GM21528 (cell line): ENCODE data around the gene USP47.
A peak's percentile ranks its signal among the peaks of the same experiment; 100 is the strongest.

Experiments
- ATAC-seq: cut with Tn5 transposase; IDR thresholded peaks from one replicate; pipeline ENCODE4 v1.9.1; 2021; ENCODE audit warnings: mild to moderate bottlenecking, moderate library complexity; ENCODE audit not compliant: unreplicated experiment, low FRiP score

The USP47 gene

DNA sequence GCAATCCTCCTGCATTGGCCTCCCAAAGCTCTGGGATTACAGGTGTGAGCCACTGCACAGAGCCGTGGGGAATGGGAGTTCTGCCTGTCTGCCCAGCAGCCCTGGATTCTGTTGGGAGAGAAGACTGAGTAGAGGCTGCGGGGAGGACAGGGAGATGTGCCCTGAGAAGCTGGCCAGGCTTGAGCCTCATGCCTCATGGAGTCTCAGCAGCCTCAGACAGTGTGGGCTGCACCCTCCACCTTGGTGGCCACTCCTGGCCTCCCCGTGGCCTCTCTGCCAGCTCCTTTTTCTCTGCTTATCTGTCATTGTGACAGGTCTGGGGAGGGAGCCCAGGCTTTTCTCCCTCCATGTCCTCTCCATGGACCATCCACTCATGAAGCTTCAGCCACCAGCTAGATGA, 123.4 kb downstream of the USP47 start:
- no peak for ATAC-seq

DNA sequence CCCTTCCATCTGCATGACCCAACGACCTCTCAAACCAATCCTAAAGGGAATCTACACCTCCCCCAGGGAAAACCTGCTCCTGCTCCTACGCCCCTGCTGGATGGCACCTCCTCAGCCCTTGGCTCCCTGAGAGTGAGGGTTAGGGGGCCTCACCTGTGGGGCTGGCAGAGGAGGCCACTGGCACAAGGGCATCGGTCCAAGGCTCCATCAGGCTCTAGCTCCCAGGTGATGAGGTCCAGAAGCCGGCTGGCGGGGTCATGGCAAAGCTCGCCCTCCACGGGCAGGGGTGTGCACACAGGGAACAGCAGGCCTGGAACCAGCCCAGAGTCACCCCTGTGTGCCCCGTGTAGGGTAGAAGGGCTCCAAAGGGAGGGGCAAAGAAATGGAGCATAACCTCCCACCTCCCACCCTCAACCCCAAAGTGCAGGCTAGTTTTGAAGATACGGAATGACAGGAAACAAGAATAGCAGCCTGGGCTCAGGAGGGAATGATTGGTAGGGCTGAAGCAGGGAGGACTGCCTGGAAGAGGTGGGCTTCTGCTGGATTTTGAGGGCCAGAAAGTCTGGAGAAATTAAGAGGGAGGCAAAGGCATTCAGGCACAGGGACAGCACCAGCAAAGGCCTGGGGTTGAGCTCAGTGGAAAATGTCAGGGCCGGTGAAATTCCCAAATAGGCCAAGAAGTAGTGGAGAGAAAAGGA, 124.0 kb downstream of the USP47 start:
- ATAC-seq = no peak

DNA sequence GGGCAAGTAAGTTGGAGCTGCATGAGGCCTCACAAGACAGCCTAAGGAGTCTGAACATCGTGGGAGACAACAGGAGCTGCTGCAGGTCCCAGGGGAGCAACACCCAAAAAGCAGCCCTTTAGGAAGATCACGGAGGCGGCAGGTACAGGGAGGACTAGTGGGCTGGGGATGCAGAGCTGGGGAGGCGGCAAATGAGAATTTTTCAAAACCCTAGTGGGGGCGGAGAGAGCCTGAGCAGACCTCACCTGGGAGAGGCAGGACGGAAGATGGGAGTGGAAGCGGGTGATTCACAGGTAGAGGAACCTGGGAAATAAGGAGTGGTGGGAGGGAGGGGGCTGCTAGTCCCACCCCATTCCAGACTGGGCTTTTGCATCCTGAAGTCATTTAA, 124.6 kb downstream of the USP47 start:
- ATAC-seq = no peak

DNA sequence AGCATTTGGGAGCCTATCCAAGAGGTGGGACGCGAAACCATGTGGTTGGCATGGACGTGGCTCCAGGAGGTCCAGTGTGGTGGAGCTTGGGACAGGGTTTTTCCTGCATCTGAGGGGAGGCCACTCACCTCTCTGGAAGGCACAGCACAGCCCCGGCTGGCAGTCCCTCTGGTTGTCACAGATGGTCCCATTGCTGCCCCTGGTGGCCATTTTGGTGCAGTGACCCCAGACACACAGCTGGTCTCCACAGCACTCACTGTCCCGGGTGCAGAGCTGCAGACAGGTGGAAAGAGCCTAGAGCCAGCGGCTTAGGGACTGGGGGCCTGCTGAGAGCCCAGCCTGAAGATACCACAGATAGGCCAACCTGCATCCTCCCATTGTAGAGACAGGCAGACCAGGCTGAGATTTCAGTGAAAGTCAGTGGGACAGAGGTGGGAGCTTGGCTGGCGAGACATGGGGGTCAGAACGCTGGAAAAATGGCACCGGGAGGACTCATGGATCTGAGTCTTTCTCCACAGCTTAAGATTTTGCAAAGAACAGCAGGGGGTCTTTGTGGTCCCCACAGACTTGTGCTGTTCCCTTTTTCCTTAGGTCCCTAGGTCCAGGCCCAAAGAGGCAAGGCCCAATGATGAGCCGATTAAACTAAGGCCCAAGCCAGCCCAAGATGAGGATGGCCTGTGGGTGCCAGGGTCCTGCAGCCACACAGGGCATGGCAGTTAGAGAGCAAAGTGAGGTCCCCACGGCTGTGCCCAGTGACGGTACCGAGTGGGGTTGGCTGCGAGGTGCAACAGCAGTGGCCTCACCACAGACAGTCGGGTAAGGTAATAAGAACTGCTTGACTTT, 125.3 kb downstream of the USP47 start:
- peak; percentile 92 for ATAC-seq

DNA sequence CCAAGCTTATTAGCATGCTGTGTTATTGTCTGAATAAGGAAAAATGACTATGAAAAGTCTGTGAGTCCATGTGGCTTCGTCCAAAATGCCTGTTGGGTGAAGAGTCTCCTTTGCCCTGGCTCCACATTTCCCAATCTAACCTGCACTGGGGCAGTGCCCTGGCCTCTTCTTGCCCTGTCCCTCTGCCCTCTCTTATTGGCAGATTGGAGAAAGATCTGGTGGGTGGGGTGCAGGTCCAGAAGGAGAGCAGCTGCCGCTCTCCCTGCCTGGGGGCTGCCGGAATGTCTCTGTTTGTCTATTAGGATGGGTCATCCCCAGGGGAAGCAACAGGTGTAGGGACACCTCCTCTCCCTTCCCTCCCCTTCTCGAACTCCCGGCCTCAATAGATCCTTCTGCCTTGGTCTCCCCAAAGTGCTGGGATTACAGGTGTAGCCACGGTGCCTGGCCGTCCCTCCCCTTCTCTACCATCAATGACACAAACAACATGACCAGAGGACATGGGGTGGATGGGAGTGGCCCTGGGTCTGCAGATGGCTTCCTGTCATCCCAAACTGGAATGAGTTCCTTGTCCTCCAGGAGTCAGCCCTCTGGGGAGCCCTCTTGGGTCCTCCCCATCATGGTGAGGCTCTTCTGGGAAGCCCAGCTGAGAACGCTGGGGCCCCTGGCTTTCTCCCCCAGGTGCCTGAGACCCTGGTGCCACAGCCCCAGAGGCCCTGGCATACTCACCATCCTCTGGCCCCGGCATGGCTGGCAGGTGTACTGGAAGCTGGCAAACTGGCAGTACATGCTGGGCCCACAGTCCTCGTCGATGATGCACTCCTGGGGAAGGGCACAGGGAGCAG, 126.1 kb downstream of the USP47 start:
- ATAC-seq = no peak

DNA sequence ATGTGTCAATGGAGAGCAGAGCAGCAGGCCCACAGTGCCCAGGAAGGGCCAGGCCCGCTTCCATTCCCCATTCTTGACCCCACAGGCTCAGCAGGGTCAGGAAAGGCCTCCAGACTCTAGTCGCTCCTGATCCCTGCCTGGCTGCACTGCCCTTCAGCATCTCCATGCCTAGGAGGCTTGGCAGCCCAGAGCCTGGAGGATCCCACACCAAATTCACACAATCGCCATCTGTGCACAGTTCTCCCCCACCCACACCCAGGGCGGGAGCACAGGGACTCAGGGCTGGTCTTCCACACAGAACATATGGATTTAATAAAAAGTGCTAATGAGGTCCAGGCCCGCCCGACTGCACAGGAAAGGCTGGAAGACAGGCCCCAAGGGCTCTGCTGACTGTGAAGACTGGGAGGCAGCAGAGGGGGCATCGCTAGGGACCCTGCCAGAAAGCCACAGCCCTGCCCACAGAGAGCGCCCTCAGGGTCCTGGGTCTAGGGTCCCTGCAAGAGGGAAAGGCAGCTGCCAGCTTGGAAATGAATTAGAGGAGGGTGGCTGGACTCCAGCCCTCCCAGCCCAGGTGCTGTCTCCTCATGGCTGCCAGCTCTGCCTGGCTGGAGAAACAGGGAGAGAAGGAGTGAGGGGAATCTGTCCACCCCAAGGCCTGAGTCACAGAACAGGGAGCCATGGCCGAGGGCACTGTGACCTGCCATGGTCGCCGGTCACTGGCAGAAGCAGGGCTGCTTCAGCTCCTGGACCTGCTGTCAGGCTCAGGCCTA, 126.9 kb downstream of the USP47 start:
- no peak for ATAC-seq

DNA sequence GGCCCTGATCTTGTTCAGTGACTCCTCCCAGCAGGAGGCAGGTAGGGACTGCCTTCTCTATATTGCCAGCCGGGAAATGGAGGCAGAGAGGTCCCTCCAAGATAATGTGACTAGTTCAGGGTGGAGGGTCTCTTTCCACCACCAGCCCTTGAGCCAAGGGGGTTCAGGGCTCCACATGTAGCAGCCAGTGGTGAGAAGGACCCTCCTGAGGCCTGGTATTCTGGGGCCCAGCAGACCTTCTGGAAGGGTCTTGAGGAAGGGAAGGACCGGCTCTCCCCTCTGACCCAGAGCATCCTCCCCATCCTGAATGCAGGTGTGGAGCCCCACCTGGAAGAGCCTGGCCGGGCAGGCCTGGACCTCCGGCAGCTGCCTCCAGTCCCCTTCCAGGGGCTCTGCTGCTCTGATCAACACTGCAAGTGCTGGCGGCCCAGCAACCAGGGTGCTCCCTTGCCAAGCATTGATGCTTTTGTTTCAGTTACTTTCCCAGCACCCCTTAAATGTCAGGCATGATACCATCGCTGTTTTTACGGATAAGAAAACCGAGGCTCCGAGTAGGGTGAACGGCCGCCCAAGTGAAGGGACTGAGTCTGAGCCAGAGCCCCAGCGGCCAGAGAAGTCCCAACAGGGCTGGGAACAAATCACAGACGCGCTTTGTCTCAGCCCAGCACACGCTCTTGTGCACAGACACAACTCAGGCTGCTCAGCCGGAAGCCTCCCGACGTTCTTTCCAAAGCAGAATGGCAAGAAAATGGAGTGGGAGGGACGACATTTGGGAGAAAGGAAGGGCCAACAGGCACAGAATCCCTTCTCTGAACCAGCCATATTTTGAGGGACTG, 127.8 kb downstream of the USP47 start:
- no peak for ATAC-seq

DNA sequence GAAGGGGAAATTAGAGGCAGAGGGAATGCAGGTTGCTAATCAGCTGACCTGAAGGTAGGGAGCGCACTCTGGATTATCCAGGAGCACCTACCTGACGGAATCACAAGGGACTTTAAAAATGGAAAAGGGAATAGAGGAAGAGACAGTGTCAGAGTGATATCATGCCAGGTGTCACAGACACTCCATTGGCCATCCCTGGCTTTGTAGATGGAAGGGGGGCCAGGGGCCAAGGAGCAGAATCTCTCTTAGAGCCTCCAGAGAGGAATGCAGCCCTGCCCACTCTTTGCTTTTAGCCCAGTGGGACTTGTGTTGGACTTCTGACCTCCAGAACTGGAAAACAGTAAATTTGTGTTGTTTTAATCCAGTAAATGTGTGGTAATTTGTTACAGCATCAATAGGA, 128.8 kb downstream of the USP47 start:
- no peak for ATAC-seq

DNA sequence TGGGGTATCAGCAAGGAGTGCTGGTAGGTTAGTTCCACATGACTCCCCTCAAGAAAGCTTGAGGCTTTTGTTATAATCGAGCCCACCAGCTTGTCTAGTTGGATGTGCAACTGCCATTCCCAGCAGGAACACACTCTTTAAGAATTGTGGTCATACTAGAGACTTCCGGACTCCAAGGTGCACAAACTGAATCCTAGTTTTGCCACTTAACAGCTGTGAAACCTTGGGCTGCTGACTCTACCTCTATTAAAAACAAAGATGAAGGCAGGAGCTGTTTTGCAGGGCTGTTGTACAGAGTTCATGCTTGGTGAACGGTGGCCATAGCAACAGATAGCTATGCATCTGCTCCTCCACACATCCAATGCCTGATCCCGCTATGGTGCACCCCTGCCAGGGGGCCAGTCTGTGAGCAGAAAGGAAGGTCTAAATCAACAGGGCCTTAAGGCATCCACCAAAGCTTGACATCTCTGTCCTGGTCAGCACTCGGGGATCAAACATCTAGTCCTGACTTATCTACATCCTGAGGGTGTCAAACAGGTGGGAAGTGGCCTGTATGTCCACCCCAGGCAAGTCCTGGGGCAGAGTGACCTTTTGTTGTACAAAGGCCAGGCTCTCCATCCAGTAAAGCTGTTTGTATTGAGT, 130.3 kb downstream of the USP47 start:
- no peak for ATAC-seq

DNA sequence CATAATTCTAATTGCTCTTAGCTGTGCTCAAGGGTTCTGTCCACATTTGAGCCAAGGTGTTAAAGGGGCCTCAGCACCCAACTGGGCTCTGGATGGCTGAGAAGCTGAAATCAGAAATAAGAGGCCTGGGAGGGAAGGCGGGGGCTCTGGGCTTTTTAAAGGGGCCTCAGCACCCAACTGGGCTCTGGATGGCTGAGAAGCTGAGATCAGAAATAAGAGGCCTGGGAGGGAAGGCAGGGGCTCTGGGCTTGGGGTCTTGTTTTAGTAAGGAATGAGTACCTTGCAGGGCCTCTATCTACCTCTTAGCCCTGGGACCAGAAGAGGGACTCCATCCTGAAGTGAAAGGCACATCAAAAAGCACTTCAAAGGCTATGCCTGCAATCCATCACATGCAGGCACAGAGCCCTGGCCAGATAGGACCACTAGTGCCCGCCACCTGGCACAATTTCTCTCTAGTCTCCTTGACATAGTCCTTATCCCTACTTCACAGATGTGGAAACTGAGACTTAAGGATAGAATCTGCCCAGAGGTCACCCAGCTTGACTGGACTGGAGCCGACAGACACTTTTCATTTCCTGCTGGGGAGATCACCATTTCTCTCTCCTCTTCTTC, 131.1 kb downstream of the USP47 start:
- ATAC-seq = no peak

DNA sequence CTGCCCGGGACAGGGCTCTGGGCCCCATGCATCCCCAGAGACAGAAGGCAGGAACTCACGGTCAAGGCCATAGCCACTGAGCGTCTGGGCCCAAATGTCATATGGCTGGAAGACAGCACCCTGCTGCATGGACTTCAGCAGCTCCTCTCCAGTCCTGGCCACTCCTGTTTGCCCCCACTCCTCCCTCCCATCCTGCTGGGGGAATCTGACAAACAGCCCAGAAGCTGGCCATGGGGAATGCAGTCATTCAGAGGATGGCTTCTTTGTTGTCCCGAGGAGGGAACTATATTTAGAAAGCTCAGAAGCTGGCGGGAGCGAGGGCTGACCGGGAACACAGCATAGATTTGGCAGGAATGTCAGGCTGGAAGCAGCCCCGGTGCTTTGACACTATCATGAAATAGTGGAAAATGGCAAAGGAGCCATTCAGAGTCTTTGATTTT, 131.6 kb downstream of the USP47 start:
- no peak for ATAC-seq

DNA sequence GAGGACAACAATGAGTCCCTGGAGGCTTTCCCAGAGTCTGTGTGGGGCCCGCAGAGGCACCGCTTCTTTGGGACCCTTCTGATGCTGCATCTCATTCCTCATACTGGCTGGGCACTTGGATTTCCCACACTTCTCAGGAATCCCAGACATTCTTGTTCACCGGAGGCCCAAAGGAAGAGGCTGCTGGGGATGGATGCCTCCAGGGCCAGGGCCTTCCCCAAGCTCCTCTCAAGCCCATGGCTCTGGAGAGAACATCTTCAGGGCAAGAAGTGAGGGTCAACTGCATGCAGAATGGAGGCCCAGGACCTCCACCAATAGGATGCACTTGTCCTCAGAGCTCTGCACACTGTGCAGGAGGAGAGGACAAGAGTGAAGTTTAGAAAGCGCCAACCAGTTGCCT, 132.1 kb downstream of the USP47 start:
- ATAC-seq = no peak

DNA sequence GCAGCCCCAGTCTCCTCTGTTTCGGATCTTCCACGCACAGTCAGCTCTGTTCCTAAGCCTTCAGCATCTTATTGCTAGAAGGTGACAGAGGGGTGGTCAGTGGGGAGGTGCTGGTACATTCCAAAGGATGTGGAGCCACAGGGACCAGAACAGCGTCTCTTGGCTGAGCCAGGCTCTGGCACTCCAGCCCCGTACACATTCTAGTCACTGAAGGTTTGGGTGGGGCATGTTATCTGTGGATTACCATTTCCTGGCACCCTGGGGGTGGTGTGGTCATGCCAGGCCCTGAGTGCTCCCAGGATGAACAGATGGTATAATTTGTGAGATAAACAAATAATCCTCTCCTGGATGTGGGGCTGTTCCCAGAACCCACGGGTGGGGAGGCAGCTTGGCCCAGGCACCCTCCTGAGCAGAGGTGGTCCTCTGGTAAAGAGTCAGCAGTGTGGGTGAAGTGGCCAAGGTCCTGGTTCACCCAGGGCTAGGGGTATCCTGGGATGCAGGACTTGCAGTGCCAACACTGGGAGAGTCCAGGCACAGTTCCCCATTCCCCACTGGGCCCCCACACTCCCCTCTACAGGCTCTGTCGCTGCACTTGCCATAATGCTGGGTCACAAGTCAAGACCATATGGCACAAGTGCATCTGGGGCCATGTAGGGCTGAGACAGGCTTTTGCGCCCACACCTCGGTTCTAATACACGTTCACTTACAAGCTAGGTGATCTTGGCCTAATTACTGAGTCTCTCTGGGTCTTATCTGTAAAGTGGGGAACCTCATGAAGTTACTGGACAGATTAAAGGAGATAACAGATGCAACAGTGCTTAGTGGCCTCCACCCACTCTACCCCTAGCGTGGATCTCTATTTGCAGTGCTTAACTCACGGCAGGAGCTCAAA, 133.7 kb downstream of the USP47 start:
- no peak for ATAC-seq

DNA sequence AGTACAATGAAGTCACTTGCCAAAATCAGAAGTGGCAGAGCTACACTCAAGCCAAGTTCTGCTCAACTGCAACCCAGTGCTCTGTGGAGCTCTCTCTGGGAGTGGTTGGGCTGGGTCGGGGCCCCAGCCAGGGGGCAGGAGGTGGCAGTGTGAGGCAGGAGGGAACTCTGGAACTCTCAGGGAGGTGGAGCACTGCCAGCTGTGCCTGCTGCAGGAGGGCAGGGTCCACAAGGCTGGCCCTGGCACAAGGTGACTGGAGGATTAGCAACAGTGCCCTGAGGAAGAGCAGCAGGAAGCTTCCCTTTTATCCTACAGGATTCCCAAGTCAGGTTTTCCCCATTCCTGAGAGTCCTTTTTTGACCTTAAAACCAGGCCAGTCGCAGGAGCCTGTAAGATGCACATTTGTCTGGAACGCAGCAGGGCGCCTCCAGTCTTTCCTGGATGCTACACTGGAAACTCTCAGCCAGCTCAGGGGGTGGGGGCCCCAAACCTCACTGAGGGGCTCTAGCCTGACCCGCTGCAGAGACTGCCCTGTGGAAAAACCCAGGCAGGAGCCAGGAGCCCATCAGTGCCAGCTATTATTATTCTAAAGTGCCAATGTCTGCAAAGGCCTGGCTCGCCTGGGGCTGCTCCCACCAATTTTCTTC, 134.8 kb downstream of the USP47 start:
- no peak for ATAC-seq

DNA sequence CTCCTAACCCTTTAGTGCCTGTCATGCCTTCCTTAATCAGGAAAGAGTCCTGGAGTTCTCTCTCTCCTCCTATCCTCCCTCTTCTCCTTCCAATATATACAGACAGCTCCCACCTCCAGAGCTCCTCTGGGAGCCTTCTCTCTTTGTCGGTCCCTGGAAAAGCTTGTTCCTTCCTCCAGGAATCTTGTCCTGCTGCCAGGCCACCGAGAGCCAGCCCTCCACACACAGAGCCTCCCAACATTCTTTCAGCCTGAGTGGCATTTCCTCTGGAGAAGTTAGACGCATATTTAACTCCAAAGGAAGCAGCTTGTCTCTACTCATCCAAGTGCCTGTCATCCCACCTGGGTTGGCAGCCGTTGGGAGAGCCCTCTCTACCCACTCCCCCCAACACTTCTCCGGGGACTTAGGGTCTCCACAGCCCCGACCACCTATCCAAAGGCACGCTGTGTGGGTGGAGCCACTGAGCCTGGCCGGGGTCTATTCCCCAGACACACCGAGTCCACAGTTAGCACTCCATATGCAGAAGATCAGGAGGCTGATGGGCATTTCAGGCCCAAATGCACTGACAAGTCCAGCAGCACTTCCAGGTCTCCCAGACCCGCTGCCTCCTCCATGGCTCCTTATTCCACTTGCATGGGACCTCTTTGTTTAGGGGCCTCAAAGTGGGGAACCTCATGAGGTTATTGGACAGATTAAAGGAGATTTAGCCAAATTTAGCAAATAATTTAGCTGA, 135.6 kb downstream of the USP47 start:
- no peak for ATAC-seq

DNA sequence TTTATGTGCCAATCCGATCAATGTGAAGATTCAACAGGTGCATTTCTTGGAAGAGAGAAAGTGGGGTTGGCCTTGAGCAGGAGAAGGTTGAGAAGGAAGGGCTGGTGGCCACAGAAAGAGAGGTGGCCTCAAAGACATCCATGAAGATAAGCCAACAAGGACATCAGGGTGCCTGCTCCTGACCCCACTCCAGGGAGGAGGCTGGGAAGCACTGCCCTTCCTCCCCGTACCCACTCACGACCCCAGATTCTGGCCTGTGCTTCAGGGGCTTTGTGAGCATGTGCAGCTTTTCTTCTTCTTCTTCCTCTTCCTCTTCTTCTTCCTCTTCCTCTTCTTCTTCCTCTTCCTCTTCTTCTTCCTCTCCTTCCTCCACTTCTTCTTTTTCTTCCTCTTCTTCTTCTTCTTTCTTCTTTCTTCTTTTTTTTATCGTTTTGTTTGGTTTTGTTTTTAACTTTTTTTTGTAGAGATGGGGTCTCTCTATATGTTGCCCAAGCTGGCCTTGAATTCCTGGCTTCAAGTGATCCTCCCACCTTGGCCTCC, 136.4 kb downstream of the USP47 start:
- ATAC-seq = no peak
